Left forelimb (tissue), 1 donor: ENCODE data around the gene JPH3.

Source experiments
- DNase-seq: peaks from one replicate; pipeline ENCODE4 v3.0.0-alpha.2; 2018; ENCODE audit warnings: low spot score

Gene JPH3

DNA sequence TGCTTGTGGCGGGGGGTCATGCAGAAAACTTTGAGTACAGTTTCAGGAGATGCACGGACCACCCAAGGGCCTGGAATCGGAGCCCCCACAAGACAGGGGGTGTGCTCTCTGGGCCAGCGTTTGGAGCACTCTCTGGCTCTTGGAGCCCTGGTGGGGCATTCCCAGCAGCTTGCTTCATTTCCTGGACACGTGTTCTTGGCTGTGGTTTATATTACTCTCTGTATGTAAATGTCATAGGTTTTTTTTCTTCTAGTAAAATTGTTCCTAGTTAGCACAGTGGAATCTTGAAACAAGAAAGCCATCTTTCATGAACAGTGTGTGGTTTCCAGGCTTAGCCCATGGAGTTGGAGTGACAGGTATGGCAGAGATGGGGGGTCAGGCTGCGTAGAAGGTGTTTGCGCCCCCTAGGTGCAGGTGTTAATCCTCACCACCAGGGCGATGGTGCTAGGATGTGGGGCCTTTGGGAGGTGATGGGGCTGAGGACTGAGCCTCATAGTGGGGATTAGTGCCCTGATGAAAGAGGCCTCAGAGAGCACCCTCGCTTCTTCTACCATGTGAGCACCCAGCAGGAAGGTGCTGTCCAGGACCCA is 79.8 kb downstream of the JPH3 start:
- no peak for DNase-seq

DNA sequence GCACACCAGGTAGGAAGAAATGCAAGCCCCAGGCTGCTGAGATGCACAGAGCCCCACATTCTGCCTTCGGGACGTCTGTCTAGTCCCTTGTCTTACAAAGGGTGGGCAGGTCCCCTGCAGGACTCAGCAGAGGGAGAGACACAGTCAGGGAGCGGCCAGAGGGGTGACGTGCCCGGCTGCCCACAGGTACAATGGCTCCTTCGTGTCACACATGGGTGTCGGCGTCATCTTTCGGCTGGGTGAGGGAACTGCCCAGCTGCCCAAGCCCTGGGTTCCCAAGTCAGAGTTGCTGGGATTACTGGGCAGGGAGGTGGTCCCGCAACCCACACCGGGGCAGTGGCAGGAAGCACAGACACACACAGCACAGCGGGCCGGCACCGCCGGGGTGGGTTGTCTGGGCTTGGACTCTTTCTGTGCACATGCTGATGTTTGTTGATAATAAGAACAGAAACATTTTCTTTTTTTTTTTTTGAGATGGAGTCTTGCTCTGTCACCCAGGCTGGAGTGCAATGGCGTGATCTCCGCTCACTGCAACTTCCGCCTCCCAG is 80.6 kb downstream of the JPH3 start:
- no peak for DNase-seq

DNA sequence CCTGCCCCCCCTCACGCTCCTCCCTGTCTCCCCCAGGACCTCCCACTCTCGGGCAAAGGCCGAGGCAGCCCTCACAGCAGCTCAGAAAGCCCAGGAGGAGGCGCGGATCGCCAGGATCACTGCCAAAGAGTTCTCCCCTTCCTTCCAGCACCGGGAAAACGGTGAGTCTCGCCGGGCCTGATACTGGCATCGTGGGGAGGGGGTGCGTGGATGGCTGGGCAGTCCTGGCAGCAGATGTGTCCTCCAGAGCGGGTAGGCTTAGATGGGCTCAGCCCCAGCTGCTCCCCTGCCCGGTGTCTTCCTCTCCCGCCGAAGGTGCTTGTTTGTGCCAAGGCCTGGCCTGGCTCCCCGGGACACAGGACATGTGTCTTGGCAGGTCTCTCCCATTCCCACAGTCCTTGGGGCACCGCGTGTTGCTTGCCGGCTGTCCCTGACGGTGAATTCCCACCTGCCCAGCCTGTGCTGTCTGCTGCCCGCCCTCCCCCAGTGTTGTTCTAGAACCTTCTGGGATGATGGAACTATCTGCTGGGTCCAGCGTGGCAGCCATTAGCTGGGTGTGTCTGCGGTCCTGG is 81.9 kb downstream of the JPH3 start:
- no peak for DNase-seq

DNA sequence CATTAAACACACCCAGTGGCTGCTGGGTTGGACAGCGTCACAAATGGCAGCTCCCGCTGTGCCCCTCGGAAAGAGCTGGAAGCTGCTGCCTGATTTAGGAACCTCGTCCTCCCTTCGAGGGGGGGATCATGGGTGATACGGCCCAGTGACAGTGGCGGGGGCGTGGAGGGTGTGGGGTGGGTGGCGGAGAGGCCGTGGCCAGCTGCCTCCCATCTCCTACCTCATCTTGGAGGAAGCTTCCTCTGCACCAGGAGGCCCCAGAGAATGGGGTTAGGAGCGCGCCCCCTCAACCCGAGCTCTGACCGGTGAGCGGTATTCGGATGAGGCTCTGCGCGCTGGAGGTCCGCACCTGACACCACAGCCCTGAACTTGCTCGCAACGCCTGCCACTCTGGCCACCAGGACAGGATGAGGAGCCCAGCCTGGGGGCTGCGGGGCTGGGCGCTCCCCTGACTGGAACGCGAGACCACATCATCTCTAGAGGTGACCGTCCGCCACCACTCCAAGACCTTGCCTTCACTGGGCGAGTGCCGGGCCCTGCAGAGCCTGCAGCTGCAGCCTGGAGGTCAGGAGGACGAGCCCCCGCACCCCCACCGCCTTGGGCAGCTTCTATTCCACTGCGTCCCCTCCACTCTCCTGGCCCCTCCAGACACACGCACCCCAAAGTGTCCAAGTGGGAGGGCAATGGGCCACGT is 82.5 kb downstream of the JPH3 start:
- no peak for DNase-seq

DNA sequence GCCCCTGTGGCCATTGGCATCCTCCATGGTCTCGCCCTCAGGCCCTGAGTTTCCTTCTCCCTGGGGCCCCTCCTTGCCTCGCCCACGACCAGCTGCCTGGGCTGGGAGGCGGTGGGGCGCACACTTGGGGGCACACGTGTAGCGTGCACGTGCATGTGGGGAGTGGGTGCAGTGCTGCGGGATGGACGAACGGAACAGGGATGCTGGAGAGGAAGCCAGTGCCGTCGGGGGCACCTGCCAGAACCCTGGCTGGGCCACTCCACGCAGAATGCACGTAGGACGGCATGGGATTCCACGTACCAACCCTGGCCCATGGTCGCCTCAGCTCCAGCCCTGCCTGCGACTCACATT is 83.1 kb downstream of the JPH3 start:
- no peak for DNase-seq

DNA sequence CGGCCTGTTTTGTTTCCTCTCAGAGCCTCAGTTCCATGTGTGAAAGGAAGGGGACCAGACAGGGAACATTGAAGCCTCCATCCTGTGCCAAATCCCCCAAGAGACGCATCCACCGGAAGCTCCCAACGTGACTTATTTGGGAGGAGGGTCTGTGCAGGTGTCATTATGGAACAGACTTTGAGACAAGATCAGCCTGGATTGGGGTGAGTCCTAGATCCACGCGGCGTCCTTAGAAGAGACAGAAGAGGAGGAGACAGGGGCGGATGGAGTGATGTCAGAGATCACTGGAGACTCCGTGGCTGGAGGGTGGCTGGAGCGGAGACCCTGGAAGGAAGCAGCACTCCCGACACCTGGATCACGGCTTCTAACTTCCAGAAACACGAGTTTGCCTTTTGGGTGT is 83.5 kb downstream of the JPH3 start:
- no peak for DNase-seq

DNA sequence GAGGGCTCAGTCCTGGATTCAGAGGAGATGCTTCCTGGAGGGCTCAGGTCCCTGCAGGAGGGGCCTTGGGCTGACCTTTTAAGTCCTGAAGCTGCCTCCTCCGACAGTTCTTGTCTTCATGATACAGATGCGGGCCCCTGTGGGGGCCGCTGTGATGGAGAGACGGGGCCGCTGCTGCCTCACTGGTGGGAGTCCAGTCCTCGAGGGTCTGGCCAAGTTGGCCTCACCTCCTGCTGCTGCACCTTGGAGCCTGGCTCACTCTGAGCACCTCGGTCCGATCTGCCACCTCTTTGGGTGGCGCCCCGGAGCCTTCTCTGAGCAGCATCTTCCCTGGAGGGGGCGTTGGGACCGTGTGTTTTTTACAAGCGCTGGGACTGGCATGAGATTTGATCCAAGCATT is 84.4 kb downstream of the JPH3 start:
- DNase-seq, result no peak

DNA sequence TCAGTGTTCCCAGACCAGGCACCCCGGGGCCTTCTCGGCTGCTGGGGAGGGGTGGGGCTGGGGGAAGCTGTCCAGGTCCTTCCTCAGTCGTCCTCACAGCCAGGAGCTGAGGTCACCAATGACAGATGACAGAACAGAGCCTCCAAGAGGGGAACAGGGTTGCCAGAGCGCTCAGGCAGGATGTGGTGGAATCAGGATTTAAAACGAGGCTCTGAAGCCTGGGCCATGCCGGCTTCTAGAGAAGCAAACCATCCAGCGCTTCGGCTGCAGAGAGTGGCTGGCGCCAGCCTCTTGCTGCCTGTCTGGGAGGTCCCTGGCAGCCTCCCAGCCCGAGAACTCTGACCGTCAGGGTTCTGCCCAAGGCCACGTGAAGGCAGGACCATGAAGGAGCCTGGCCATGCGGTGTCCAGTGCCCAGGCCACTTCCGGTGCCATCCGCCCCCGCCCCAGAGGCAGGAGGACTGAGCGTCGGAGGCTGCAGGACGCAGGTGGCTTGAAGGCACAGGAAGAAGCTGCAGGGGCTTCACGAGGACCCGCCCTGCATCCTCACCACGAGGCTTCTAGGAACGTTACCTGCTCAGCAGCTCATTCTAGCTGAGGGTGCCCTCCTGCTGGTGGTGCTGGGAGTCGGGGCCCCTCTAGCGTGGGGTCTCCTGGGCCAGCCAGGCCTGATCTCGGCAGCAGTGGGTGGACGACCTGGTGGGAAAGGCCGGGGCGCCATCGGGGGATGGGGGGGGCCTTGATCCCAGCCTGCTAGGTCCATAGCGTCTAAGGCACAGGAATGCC is 85.0 kb downstream of the JPH3 start:
- no peak for DNase-seq

DNA sequence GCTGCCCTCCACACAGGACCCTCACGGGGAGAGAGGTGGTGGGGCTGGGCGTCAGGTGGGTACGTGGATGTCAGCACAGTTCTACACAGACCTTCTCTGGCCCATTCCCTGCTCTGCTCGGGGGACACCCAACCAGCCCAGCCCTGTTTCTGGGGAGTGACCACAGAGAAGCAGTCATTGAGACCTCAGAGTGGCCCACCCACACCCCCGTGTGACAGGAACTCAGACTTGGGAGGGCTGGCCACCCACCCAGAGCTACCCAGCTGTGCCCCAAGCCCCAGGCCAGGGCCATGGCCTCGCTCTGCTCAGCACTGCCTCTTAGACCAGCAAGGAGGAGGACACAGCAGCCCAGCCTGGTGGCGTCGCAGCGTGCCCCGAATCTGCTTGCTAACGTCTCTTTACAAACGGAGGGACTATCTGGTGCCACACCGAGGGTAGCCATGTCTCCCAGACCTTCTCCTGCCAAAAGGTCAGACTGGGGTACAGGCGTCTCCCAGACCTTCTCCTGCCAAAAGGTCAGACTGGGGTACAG is 85.8 kb downstream of the JPH3 start:
- no peak for DNase-seq

DNA sequence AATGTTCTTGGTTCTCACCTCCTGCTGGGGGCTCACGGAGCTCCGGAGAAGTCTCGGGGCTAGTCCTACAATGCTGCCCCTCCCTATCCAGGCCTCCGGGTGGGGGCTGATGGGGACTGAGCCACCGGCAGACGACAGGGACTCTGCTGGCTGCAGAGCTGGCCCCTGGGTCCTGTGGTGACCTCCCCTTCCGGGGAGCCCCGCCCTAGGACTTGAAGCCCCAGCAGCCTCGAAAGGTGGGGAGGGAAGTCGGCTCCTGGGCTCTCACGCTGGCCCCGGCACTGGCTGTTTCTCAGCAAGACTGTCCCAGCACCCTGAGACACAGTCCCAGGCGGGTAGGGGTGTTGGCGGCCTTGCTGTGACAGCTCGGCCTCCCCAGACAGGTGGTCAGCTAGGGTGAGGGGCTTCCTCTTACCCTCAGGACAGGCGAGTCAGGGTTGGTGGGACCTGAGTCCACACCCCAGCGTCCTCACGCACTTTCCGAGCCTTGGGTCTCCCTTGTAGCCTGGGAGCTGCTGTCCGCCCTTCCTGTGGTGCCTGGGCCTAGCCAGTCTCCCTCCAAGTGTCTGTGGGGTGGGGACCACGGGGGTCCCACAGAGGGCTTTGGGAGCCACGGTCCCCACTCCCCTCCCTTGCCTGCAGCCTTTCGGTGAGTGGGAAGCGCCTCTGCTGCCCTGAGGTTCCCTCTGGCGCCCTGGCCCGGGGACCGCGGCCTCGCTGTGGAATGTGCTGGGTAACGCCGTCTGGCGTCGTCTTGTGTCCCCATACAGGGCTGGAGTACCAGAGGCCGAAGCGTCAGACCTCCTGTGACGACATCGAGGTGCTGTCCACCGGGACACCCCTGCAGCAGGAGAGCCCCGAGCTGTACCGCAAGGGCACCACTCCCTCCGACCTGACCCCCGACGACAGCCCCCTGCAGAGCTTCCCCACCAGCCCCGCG is 86.8 kb downstream of the JPH3 start:
- DNase-seq, result no peak

DNA sequence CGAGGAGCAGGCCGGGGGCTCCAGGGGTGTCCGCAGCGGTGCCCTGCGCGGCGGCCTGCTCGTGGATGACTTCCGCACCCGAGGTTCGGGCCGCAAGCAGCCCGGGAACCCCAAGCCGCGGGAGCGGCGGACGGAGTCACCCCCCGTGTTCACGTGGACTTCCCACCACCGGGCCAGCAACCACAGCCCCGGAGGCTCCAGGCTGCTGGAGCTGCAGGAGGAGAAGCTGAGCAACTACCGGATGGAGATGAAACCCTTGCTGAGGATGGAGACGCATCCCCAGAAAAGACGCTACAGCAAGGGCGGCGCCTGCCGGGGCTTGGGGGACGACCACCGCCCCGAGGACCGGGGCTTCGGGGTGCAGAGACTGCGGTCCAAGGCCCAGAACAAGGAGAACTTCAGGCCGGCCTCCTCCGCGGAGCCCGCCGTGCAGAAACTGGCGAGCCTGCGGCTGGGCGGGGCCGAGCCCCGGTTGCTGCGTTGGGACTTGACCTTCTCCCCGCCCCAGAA is 87.7 kb downstream of the JPH3 start:
- no peak for DNase-seq

DNA sequence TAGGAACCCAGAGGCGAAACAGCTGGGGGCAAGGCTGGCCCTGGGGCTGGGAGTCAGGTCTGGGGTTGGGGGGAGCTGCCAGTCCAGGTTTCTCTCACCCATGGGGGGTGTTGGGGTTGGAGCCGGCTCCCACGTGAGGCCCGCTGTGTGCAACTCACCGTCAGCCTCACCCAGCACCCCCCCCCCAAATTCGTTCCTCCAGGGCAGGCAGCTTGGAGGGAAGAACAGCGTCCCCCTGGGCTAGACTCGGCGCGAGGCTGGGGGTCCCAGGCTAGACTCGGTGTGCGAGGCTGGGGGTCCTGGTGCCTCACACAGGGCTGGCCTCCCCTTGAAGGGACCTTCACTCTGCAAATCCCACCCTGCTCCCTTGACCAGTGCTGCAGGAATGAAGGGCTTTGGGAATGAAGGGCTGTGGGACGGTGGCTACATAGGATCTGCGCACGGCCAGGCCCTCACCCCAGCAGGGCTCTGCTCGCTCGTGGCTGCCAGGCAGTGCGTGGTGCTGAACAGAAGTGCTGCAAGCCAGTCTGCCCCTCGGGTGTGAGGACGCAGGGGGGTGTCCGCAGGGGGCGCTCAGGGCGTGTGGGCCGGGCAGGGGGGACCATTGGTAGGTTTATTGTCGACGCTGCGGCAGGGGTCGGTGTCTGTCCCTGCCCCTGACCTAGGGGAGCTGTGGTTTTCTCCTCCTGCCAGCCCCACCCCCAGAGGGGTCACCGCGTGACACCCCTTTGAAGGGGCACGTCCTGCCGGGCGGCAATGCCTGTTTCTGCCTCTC is 88.8 kb downstream of the JPH3 start:
- DNase-seq, result no peak

DNA sequence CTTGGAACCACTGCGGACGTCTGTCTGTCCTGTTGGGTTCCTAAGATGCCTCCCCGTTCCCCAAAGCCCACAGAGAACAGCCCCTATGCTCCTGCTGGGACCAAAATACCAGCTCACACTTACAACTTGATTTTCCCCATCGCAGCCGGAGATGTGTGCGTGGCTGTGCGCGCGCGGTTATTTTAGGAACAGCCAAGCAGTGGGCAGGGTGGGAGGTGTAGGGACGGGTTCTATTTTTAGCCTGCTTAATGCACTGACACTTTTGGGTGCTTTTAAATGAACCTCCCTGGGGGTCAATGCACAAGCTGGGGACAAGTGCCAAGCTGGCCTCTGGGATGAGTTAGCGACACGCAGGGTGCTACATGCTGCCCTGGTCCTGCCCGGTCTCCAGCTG is 89.4 kb downstream of the JPH3 start:
- no peak for DNase-seq

DNA sequence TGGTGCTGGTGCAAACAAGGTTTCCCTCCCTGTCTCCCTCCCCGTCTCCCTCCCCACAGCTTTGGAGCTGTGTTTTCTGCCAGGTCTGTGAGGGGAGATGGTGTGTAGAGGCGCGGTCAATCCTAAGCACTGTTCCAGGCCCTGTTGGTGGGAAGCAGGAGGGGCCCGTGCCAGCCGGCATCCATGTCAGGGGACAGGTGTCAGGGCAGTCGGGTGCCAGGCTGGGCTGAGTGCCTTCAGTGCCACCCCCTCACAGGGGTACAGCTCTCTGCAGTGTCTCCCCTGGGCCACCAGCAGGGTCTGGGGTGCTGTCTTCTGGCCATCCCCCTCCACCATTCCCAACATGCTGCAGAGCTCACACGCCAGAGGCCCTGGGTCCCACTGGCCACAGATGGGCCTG is 89.9 kb downstream of the JPH3 start:
- no peak for DNase-seq

DNA sequence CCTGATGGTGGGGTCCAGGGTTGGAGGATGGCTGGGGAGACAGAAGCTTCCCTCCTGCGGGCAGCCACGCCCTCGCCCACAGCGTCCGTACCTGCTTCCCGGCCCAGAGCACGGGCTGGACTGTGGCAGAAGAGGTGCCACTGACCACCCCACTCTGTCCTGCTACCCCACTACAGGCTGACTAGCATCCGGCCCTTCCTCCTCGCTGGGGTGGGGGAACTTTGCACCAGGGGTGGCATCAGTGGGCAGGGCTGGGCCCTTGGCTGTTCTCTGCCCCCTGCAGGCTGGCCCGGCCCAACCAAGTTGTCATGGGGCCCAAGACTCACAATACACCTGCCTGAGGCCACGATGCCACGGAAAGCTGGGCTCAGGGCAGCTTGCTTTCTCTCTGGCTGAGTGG is 90.4 kb downstream of the JPH3 start:
- DNase-seq, result no peak

DNA sequence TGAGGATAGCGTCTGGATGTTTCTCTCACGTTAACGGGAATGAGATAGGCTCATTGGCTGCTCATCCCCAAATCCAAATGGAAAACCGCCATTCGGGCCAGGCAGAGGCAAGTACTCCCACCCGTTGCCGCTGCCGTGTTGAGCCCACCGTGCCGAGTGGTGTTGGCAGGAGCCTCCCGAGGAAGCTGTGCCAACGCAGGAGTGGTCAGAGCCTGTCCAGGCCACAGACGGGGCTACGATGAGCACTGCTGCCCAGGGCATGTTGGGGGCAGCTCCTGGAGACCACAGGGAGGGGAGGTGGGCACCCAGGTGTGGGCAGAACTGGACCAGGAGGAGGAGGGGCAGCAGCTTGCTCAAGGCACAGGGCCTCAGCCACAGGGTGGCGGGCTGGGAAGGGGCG is 91.5 kb downstream of the JPH3 start:
- DNase-seq, result no peak

DNA sequence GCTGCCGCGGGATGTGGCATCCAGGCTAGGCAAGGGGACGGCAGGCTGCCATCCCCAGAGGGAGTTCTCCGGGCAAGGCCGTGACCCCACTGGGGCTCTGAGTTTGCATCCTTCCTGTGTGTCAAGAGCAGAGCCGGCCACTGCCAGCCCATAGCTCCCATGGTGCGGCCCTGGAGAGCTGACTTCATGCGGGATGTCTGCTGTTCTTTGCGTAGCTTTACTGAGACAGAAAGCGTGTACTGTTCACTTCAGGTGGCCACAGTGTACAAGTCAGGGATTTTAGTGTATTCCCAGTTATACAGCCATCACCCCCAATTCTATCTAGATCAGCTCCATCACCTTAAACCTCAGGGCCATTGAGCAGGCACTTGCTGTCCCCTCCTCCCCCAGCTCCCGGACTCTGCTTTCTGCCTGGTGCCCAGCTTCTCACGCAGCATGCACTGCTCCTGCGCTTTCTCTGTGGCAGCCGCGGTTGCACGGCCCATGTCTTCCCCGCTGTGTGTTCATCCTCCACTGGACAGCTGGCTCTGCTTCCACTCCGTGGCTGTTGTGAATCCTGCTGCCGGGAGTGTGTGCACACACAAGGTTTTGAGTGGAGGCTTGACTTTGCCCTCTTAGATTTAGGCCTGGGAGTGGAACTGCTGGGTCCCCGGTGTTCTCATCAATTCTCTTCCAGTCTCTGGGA is 92.3 kb downstream of the JPH3 start:
- no peak for DNase-seq

DNA sequence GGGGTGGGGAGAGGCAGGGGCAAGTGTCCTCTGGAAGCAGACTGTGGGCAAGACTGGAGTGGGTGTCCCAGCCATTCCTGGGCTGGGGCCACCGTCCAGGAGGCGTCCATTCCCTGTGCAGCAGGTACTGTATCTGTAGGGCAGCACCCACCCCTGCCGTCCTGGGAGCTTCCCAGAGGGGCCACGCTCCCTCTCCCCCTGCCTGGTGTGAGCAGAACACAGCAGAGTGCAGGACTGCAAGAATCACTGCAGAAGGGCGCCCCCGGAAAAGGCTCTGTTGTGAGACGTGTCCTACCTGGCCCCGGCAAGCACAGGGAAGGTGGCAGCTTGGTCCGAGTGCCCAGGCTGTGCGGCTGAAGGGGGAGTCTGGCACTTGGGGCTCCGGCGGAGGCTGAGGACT is 93.2 kb downstream of the JPH3 start:
- DNase-seq, result no peak

DNA sequence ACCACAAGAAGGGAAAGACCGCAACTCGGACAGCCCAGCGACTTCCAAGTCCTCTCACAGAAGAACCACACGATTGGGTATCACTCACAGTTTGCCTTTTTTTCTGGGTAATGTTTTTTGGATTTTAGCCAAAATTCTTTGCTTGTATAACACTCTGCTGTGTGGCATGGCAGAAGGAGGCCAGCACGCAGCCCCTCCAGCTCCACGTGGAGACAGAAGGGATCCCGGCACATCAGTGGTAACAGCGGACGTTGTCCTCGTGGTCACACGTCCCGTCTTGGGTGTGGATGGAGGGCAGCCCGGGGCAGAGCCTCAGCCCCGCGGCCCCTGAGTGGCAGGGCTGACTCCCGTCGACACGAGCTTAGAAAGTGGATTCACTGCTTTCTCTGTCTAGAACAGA is 94.4 kb downstream of the JPH3 start:
- no peak for DNase-seq

DNA sequence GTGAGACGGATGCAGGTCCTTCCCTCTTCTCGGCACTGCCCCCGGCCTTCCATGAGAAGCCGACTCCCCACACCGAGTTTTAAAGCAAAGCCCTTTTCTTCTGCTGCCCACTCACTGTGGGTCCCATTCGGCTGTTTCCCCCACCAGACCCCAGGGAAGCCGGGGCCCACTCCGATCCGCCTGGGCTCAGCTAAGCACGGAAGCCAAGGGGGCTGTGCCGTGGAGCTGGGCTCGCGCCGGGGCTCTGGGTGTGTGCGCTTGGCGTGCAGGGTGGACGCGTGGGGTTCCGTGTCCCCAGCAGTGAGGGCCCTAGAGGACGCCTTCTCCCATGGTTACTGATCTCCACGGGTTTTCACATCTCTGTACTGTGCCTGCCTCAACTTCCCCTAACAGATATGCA is 94.9 kb downstream of the JPH3 start:
- DNase-seq, result no peak
